GM04504 (cell line): Measurements from ENCODE around the gene ADCY1.
A peak's percentile ranks its signal among the peaks of the same experiment; 100 is the strongest.

Experiments
- DNase-seq: peaks from one replicate; pipeline ENCODE4 v3.0.0-alpha.2; 2012; ENCODE audit warnings: low read depth

ADCY1 gene

GRCh38 chr7:45625714-45626440 is 51.7 kb downstream of the ADCY1 start:
- DNase-seq: no peak

GRCh38 chr7:45626441-45627430 is 52.6 kb downstream of the ADCY1 start:
- no peak for DNase-seq

GRCh38 chr7:45627691-45628456 is 53.7 kb downstream of the ADCY1 start:
- no peak for DNase-seq

- no peak for DNase-seq
Measured at GRCh38 chr7:45631569-45631968, 57.4 kb downstream of the ADCY1 start.

- DNase-seq: no peak
Measured at GRCh38 chr7:45636733-45637132, 62.6 kb downstream of the ADCY1 start.

GRCh38 chr7:45638916-45639315 is 64.7 kb downstream of the ADCY1 start:
- no peak for DNase-seq

- no peak for DNase-seq
Measured at GRCh38 chr7:45642044-45642443, 67.9 kb downstream of the ADCY1 start.

- no peak for DNase-seq
Measured at GRCh38 chr7:45643630-45644029, 69.5 kb downstream of the ADCY1 start.

- no peak for DNase-seq
Measured at GRCh38 chr7:45644237-45644636, 70.1 kb downstream of the ADCY1 start.

- no peak for DNase-seq
Measured at GRCh38 chr7:45645141-45645969, 71.2 kb downstream of the ADCY1 start.

- DNase-seq: no peak
Measured at GRCh38 chr7:45646207-45646821, 72.1 kb downstream of the ADCY1 start.

GRCh38 chr7:45646996-45647825 is 73.0 kb downstream of the ADCY1 start:
- peak; percentile 35 for DNase-seq

GRCh38 chr7:45647967-45648670 is 74.0 kb downstream of the ADCY1 start:
- DNase-seq: no peak

GRCh38 chr7:45648671-45648995 is 74.5 kb downstream of the ADCY1 start:
- DNase-seq: no peak

GRCh38 chr7:45649560-45650346 is 75.6 kb downstream of the ADCY1 start:
- no peak for DNase-seq

- DNase-seq: no peak
Measured at GRCh38 chr7:45650404-45651394, 76.5 kb downstream of the ADCY1 start.

GRCh38 chr7:45651540-45651939 is 77.4 kb downstream of the ADCY1 start:
- no peak for DNase-seq
